Activated naive CD4-positive, alpha-beta T cell treated with anti-CD3 and anti-CD28 coated beads, Interleukin-2, amount 10 ng/mL, durations not matched to agents 7 days and 5 days (primary cell): ENCODE measurements around the gene NEMP2.
A peak's percentile ranks its signal among the peaks of the same experiment; 100 is the strongest.
"Not testable (repeated sequence)": the region's sequence is repeated elsewhere in the genome, so short reads cannot be mapped to it uniquely, and the experiment has no call there.

Source experiments
- CTCF ChIA-PET: fragments of 350-600 bp; sonication (Branson Sonifier 250); formaldehyde crosslinking; loops from one replicate; lab custom pipeline; 2021; ENCODE audit warnings: antibody characterized with exemption; lab: Charles Lee
- DNase-seq: peaks from one replicate; pipeline ENCODE4 v3.0.0-alpha.2; 2020
- H3K27ac Mint-ChIP-seq: one replicate; pipeline ENCODE4 v1.8.0; 2021; ENCODE audit warnings: mild to moderate bottlenecking, moderate library complexity, mixed read lengths
- H3K27me3 Mint-ChIP-seq: one replicate; pipeline ENCODE4 v1.8.0; 2021; ENCODE audit warnings: mild to moderate bottlenecking, mixed read lengths
- H3K36me3 Mint-ChIP-seq: one replicate; pipeline ENCODE4 v1.8.0; 2021; ENCODE audit warnings: mixed read lengths
- H3K4me1 Mint-ChIP-seq: one replicate; pipeline ENCODE4 v1.8.0; 2021; ENCODE audit warnings: mixed read lengths
- H3K4me3 Mint-ChIP-seq: one replicate; pipeline ENCODE4 v1.8.0; 2021; ENCODE audit warnings: mild to moderate bottlenecking, moderate library complexity, mixed read lengths
- H3K9me3 Mint-ChIP-seq: one replicate; pipeline ENCODE4 v1.8.0; 2021; ENCODE audit warnings: mixed read lengths

NEMP2 gene

GRCh38 chr2:190503088-190503487 lies 31.4 kb downstream of the NEMP2 start:
- H3K27me3 Mint-ChIP-seq = no peaks in the 10 kb centered on the region
- H3K36me3 Mint-ChIP-seq = peaks cover 52% of the 10 kb centered on the region
- no peaks in the 10 kb centered on the region for H3K4me1 Mint-ChIP-seq
- H3K4me3 Mint-ChIP-seq = no peak overlapping the region
- H3K27ac Mint-ChIP-seq = no peak overlapping the region
- DNase-seq = no peak
- no peaks in the 10 kb centered on the region for H3K9me3 Mint-ChIP-seq
- CTCF ChIA-PET = no interaction called here

- H3K27ac Mint-ChIP-seq = no peak overlapping the region
- peaks cover 55% of the 10 kb centered on the region for H3K36me3 Mint-ChIP-seq
- no peak overlapping the region for H3K4me3 Mint-ChIP-seq
- no peaks in the 10 kb centered on the region for H3K9me3 Mint-ChIP-seq
- DNase-seq = no peak
- H3K4me1 Mint-ChIP-seq = no peaks in the 10 kb centered on the region
- CTCF ChIA-PET = no interaction called here
- no peaks in the 10 kb centered on the region for H3K27me3 Mint-ChIP-seq
These were observed 32.7 kb downstream of the NEMP2 start for GRCh38 chr2:190501702-190502407.

DNA sequence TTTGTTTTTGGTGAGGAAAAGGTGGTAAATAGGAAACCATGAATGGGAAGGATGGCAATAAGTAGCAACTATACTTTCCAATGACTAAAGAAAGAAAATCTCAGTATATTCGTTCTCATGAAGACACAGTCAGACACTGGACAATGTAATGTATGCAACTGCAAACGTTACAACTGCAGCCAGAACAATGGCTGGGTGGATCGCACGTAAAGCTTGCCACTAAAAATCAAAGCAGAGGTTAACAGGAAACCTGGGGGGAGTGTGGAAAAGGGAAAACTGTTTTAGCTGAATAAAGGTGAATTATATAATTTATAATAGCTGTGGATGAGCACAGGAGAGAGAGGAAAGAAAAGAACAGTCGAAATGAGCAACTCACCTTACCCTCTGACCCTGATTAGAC lies 33.3 kb downstream of the NEMP2 start:
- no peak overlapping the region for H3K27ac Mint-ChIP-seq
- peaks cover 55% of the 10 kb centered on the region for H3K36me3 Mint-ChIP-seq
- H3K4me3 Mint-ChIP-seq = no peak overlapping the region
- CTCF ChIA-PET = no interaction called here
- H3K9me3 Mint-ChIP-seq = no peaks in the 10 kb centered on the region
- H3K4me1 Mint-ChIP-seq = no peaks in the 10 kb centered on the region
- no peak for DNase-seq
- no peaks in the 10 kb centered on the region for H3K27me3 Mint-ChIP-seq

GRCh38 chr2:190500054-190500502 lies 34.4 kb downstream of the NEMP2 start:
- Mint-ChIP-seq H3K27ac (peak overlapping the region; percentile 13), H3K27me3 (no peaks in the 10 kb centered on the region), H3K4me1 (peaks cover 7% of the 10 kb centered on the region), H3K36me3 (peaks cover 56% of the 10 kb centered on the region), H3K4me3 (no peak overlapping the region), H3K9me3 (peaks cover 3% of the 10 kb centered on the region)
- DNase-seq = no peak
- CTCF ChIA-PET = no interaction called here

DNA sequence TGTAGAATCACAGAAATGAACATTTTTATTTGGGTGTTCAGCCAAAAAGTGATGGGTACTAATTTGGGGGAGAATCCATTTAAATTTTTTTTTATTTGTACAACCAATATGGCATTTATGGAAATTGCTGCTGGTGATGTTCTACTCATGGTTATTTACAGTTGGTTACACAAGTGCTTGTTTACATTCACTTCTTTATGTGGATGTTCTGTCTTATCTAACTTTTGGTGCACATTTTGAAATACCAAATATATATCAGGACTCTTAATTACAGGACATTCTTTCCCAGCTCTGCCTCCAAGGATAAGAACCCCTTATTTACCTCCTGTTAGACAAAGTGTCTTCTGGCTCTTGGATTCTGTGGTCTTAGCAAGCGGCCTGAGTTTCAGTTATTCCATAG lies 35.2 kb downstream of the NEMP2 start:
- Mint-ChIP-seq H3K27me3 (no peaks in the 10 kb centered on the region), H3K9me3 (peaks cover 7% of the 10 kb centered on the region)
- CTCF ChIA-PET = no interaction called here

DNA sequence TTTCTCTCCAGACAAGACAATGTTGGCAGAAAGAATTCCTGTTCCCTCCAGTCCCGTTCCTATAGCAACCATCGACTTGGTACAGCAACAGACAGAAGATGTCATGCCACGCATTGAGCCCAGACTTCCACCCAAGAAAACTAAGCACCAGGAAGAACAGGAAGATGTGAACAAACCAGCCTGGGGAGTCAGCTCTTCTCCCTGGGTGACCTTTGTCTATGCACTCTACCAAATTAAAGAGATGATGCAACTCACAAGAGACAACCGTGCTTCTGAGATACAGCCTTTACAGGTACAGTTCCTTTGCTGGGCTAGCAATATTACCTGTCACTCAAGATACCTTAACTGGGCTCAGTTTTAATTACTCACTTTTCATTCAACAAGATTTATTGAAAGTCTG lies 37.1 kb downstream of the NEMP2 start:
- Mint-ChIP-seq H3K4me1 (peaks cover 27% of the 10 kb centered on the region), H3K27ac (no peak overlapping the region), H3K27me3 (no peaks in the 10 kb centered on the region), H3K36me3 (peaks cover 68% of the 10 kb centered on the region), H3K9me3 (peaks cover 18% of the 10 kb centered on the region), H3K4me3 (no peak overlapping the region)
- DNase-seq = no peak
- CTCF ChIA-PET = no interaction called here

More for the DNA sequence above, 35.2 kb downstream of the NEMP2 start:
- no peak for DNase-seq
- Mint-ChIP-seq H3K4me3 (no peak overlapping the region), H3K27ac (no peak overlapping the region), H3K36me3 (peaks cover 63% of the 10 kb centered on the region), H3K4me1 (peaks cover 15% of the 10 kb centered on the region)

DNA sequence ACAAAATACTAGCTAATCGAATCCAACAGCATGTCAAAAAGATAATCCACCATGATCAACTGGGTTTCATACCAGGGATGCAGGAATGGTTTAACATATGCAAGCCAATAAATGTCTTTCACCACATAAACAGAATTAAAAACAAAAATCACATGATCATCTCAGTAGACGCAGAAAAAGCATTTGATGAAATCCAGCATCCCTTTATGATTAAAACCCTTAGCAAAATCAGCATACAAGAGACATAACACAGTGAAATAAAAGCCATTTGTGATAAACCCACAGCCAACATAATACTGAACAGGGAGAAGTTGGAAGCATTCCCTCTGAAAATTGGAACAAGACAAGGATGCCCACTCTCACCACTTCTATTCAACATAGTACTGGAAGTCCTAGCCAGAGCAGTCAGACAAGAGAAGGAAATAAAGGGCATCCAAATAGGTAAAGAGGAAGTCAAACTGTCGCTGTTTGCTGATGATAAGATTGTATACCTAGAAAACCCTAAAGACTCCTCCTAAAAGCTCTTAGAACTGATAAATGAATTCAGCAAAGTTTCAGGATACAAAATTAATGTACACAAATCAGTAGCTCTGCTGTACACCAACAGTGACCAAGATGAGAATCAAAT lies 39.8 kb downstream of the NEMP2 start:
- H3K4me1 Mint-ChIP-seq = peaks cover 31% of the 10 kb centered on the region

GRCh38 chr2:190493095-190493494 lies 41.4 kb downstream of the NEMP2 start:
- Mint-ChIP-seq H3K27ac (no peak overlapping the region), H3K36me3 (peaks cover 86% of the 10 kb centered on the region)

More for the DNA sequence above, 39.8 kb downstream of the NEMP2 start:
- peak overlapping the region; percentile 46 for H3K27ac Mint-ChIP-seq
- DNase-seq, CTCF ChIA-PET, H3K4me3 Mint-ChIP-seq, H3K27me3 Mint-ChIP-seq: not testable (repeated sequence)
- H3K36me3 Mint-ChIP-seq = peaks cover 79% of the 10 kb centered on the region
- H3K9me3 Mint-ChIP-seq = peaks cover 26% of the 10 kb centered on the region

DNA sequence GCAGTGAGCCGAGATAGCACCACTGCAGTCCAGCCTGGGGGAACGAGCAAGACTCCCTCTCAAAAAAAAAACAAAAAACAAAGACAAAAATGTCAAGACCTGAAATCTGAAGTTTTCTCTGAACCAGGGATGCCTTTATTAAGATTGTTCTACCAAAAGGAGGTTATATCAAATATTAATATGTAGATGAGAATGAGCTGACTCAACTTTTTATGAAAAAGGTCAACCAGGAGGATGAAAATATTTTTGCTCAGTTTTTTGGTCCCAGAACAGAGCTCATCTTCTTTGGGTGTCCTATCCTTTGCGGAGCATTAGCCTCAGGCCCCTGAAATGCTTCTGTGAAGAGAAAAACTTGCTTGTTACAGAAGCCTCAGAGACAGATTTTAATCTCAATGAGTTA lies 44.0 kb downstream of the NEMP2 start:
- H3K27me3 Mint-ChIP-seq = no peaks in the 10 kb centered on the region
- CTCF ChIA-PET = no interaction called here
- peaks cover 46% of the 10 kb centered on the region for H3K4me1 Mint-ChIP-seq
- peaks cover 23% of the 10 kb centered on the region for H3K9me3 Mint-ChIP-seq
- no peak overlapping the region for H3K27ac Mint-ChIP-seq
- peaks cover 81% of the 10 kb centered on the region for H3K36me3 Mint-ChIP-seq
- no peak overlapping the region for H3K4me3 Mint-ChIP-seq
- DNase-seq = no peak

More at GRCh38 chr2:190493095-190493494, 41.4 kb downstream of the NEMP2 start:
- Mint-ChIP-seq H3K27me3 (no peaks in the 10 kb centered on the region), H3K4me3 (no peak overlapping the region), H3K4me1 (peaks cover 46% of the 10 kb centered on the region), H3K9me3 (peaks cover 26% of the 10 kb centered on the region)
- DNase-seq = no peak
- CTCF ChIA-PET = no interaction called here

- Mint-ChIP-seq H3K27me3 (no peaks in the 10 kb centered on the region), H3K9me3 (peaks cover 19% of the 10 kb centered on the region), H3K4me3 (no peak overlapping the region), H3K4me1 (peaks cover 36% of the 10 kb centered on the region), H3K36me3 (peaks cover 76% of the 10 kb centered on the region), H3K27ac (peak overlapping the region; percentile 35)
- no peak for DNase-seq
- CTCF ChIA-PET = no interaction called here
These were observed 45.0 kb downstream of the NEMP2 start for GRCh38 chr2:190489475-190489874.

DNA sequence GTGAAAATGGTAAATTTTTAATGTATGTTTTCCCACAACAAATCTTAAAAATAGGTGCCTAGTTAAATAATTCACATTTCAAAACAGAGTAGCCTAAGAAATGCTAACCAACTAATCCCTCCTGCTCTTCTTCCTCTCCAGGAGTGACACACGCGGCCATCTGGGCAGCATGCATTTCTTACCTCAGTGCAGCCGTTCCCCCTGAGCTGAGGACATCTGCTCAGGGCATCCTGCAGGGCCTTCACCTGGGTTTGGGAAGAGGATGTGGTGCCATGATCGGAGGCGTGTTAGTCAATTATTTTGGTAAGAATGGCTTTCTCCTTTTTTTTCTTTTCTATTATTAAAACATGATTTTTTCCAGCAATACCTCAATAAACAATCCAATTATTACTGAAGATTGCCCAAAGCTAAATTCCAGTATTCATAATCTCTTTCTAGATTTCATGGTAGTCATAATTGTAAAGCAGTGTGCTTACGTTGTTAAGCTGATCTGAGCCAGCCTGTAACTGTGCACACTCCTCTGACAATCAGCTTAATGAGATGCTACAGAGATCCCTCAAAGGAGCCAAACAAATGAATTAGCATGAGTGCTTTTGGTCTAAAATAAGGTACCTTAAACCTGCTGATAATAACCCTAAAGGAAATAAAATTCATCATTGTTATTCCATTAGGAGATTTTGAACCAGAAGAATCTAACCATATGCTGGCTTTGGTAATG lies 45.8 kb downstream of the NEMP2 start:
- H3K9me3 Mint-ChIP-seq = peaks cover 18% of the 10 kb centered on the region
- H3K27me3 Mint-ChIP-seq = no peaks in the 10 kb centered on the region
- H3K4me1 Mint-ChIP-seq = peaks cover 28% of the 10 kb centered on the region
- H3K4me3 Mint-ChIP-seq = no peak overlapping the region
- no peak for DNase-seq
- CTCF ChIA-PET = no interaction called here
- H3K36me3 Mint-ChIP-seq = peaks cover 71% of the 10 kb centered on the region
- no peak overlapping the region for H3K27ac Mint-ChIP-seq

DNA sequence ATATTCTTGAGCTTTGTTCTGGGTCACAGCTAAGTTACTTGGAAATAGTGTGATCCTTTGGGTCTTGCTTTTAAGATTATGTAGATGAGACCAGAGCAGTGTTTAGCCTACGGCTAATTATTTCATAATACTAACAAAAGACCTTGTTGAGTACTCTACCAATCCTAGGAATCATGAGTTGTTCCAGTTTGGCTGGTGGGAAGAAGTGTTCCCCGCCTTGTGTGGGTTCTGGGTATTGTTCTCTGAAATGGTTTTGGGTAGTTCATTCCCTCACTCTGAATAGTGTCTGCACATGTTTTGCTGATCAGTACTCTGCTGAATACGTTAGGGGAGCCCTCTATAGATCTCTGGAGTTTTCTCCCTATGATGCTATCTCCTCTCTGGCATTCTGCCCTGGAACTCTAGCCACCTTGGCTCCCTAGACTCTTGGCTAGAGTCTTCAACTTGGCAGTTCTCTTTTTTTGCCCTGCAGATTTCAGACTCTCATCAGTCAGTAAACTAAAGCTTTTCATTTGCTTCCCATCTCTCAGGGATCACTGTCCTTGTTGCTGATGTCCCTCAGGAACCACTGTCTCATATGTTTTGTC lies 48.4 kb downstream of the NEMP2 start:
- Mint-ChIP-seq H3K9me3 (no peaks in the 10 kb centered on the region), H3K4me1 (peaks cover 21% of the 10 kb centered on the region), H3K36me3 (peaks cover 56% of the 10 kb centered on the region), H3K27me3 (no peaks in the 10 kb centered on the region), H3K27ac (no peak overlapping the region), H3K4me3 (no peak overlapping the region)
- no peak for DNase-seq
- CTCF ChIA-PET = no interaction called here

DNA sequence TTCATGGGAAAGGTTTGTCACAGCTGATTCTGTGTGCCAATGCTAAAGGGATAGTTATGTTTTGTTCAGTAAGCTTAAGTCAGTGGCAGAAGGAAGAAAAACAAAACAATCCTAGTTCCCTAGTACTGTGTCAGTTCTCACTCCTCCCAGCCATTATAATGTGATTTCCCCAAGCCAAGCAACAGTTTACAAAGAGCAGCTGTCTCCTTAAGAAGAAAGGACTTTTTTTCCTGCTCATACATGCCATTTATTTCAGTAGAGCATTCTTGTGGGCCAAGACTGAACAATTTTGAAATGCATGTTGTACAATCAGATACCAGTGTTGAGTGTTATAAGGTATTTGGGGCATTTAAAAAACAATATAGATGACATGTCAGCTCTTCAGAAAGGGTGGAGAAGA lies 52.1 kb downstream of the NEMP2 start:
- Mint-ChIP-seq H3K9me3 (no peaks in the 10 kb centered on the region), H3K4me3 (no peak overlapping the region), H3K4me1 (no peaks in the 10 kb centered on the region), H3K27me3 (no peaks in the 10 kb centered on the region), H3K36me3 (peaks cover 30% of the 10 kb centered on the region), H3K27ac (no peak overlapping the region)
- CTCF ChIA-PET = no interaction called here
- no peak for DNase-seq

- Mint-ChIP-seq H3K36me3 (peaks cover 27% of the 10 kb centered on the region), H3K4me3 (no peak overlapping the region), H3K9me3 (peaks cover under 1% of the 10 kb centered on the region), H3K27ac (no peak overlapping the region), H3K4me1 (no peaks in the 10 kb centered on the region), H3K27me3 (no peaks in the 10 kb centered on the region)
- CTCF ChIA-PET = no interaction called here
- DNase-seq = no peak
These were observed 53.2 kb downstream of the NEMP2 start for GRCh38 chr2:190481339-190481738.
